Lower leg skin (tissue), 3 donors: ENCODE results near the gene THBS4.

Experiments used
- POLR2A ChIP-seq, 2 donors: fragments of 450-650 bp; IDR thresholded peaks; one replicate each; pipeline ENCODE4 v1.6.1; 2016 to 2017; ENCODE audit warnings: antibody characterized with exemption in 2 of 2, mild to moderate bottlenecking in 1 of 2, moderate library complexity in 1 of 2
- TF ChIP-seq, protein P1 (sequence below), 3 donors: fragments of 450-650 bp; IDR thresholded peaks; one replicate each; pipeline ENCODE4 v1.5.1; 2016; ENCODE audit warnings: antibody characterized with exemption in 3 of 3, mild to moderate bottlenecking in 3 of 3, moderate library complexity in 2 of 3

GRCh38 chr5:80061547-80061946 is 26.4 kb downstream of the THBS4 start:
- TF ChIP-seq, protein P1, sequence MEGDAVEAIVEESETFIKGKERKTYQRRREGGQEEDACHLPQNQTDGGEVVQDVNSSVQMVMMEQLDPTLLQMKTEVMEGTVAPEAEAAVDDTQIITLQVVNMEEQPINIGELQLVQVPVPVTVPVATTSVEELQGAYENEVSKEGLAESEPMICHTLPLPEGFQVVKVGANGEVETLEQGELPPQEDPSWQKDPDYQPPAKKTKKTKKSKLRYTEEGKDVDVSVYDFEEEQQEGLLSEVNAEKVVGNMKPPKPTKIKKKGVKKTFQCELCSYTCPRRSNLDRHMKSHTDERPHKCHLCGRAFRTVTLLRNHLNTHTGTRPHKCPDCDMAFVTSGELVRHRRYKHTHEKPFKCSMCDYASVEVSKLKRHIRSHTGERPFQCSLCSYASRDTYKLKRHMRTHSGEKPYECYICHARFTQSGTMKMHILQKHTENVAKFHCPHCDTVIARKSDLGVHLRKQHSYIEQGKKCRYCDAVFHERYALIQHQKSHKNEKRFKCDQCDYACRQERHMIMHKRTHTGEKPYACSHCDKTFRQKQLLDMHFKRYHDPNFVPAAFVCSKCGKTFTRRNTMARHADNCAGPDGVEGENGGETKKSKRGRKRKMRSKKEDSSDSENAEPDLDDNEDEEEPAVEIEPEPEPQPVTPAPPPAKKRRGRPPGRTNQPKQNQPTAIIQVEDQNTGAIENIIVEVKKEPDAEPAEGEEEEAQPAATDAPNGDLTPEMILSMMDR (IDR thresholded peaks at IDR 0.05), result no peak
- TF ChIP-seq POLR2A (IDR thresholded peaks at IDR 0.05), result no peak
